H9 (cell line): ENCODE data around the gene GPHN. TPM values are rescaled to one million over a fixed set of nuclear protein-coding genes. Genes with fewer than 3 reads are reported as not detected.
A peak's percentile ranks its signal among the peaks of the same experiment; 100 is the strongest.

Experiments used
- DNase-seq: peaks from one replicate; pipeline ENCODE4 v3.0.0-alpha.2; 2017
- H2AFZ ChIP-seq: one replicate; pipeline ENCODE4 v1.6.1; 2013; ENCODE audit warnings: mild to moderate bottlenecking, low read length, control low read depth, moderate library complexity
- H2AK5ac ChIP-seq: 2 replicates; pipeline ENCODE4 v1.6.1; 2013; ENCODE audit warnings: low read length, control low read depth, mixed read lengths; ENCODE audit not compliant: insufficient read length
- H2BK120ac ChIP-seq: one replicate; pipeline ENCODE4 v1.6.1; 2013; ENCODE audit warnings: low read depth, mild to moderate bottlenecking, low read length, control low read depth, inconsistent platforms; ENCODE audit not compliant: poor library complexity, severe bottlenecking
- H2BK12ac ChIP-seq: 2 replicates; pipeline ENCODE4 v1.6.1; 2013; ENCODE audit warnings: low read length, control low read depth, mixed read lengths, low read depth; ENCODE audit not compliant: insufficient read length
- H2BK15ac ChIP-seq: 2 replicates; pipeline ENCODE4 v1.6.1; 2013; ENCODE audit warnings: low read depth, low read length, control low read depth
- H2BK20ac ChIP-seq: one replicate; pipeline ENCODE4 v1.6.1; 2013; ENCODE audit warnings: low read depth, mild to moderate bottlenecking, low read length, control low read depth, inconsistent platforms; ENCODE audit not compliant: poor library complexity, severe bottlenecking
- H2BK5ac ChIP-seq: 2 replicates; pipeline ENCODE4 v1.6.1; 2013; ENCODE audit warnings: low read length, control low read depth, mixed read lengths; ENCODE audit not compliant: insufficient read length
- H3K14ac ChIP-seq: 2 replicates; pipeline ENCODE4 v1.6.1; 2013; ENCODE audit warnings: low read length, control low read depth; ENCODE audit not compliant: insufficient read depth
- H3K18ac ChIP-seq: 2 replicates; pipeline ENCODE4 v1.6.1; 2013; ENCODE audit warnings: low read depth, mild to moderate bottlenecking, mixed read lengths, low read length, control low read depth; ENCODE audit not compliant: insufficient read length
- H3K23ac ChIP-seq: 2 replicates; pipeline ENCODE4 v1.6.1; 2013; ENCODE audit warnings: low read length, control low read depth, mixed read lengths, low read depth; ENCODE audit not compliant: insufficient read length
- H3K23me2 ChIP-seq: 2 replicates; pipeline ENCODE4 v1.6.1; 2013; ENCODE audit warnings: low read depth, mild to moderate bottlenecking, mixed read lengths, low read length, control low read depth; ENCODE audit not compliant: insufficient read length, poor library complexity, severe bottlenecking
- H3K27ac ChIP-seq: 2 replicates; pipeline ENCODE4 v1.5.1; 2013; ENCODE audit warnings: low read length, control low read depth, mixed read lengths, low read depth; ENCODE audit not compliant: insufficient read length
- H3K27me3 ChIP-seq: 2 replicates; pipeline ENCODE4 v1.6.1; 2013; ENCODE audit warnings: low read length, control low read depth, inconsistent platforms; ENCODE audit not compliant: insufficient read depth
- H3K4ac ChIP-seq: 2 replicates; pipeline ENCODE4 v1.6.1; 2013; ENCODE audit warnings: low read depth, mild to moderate bottlenecking, control low read depth, inconsistent platforms, low read length, moderate library complexity
- H3K4me1 ChIP-seq: 2 replicates; pipeline ENCODE4 v1.6.1; 2013; ENCODE audit warnings: low read length, control low read depth, inconsistent platforms; ENCODE audit not compliant: insufficient read depth
- H3K4me2 ChIP-seq: 2 replicates; pipeline ENCODE4 v1.6.1; 2013; ENCODE audit warnings: low read length, control low read depth, mixed read lengths; ENCODE audit not compliant: insufficient read length, insufficient read depth
- H3K56ac ChIP-seq: 2 replicates; pipeline ENCODE4 v1.6.1; 2013; ENCODE audit warnings: low read depth, mild to moderate bottlenecking, mixed read lengths, low read length, control low read depth; ENCODE audit not compliant: insufficient read length
- H3K79me1 ChIP-seq: 2 replicates; pipeline ENCODE4 v1.6.1; 2013; ENCODE audit warnings: low read depth, mild to moderate bottlenecking, moderate library complexity, low read length, control low read depth, inconsistent platforms; ENCODE audit not compliant: insufficient read depth, poor library complexity, severe bottlenecking
- H3K79me2 ChIP-seq: 2 replicates; pipeline ENCODE4 v1.6.1; 2013; ENCODE audit warnings: low read length, control low read depth, inconsistent platforms; ENCODE audit not compliant: insufficient read depth
- H3K9ac ChIP-seq: 2 replicates; pipeline ENCODE4 v1.6.1; 2013; ENCODE audit warnings: low read length, control low read depth, mixed read lengths; ENCODE audit not compliant: insufficient read length; ENCODE audit errors: extremely low read depth
- H3K9me3 ChIP-seq: one replicate; pipeline ENCODE4 v1.6.1; 2013; ENCODE audit warnings: low read depth, low read length, inconsistent platforms; ENCODE audit not compliant: control insufficient read depth
- H3T11ph ChIP-seq: one replicate; pipeline ENCODE4 v1.6.1; 2013; ENCODE audit warnings: mild to moderate bottlenecking, low read length, control low read depth, inconsistent platforms
- H4K20me1 ChIP-seq: one replicate; pipeline ENCODE4 v1.6.1; 2013; ENCODE audit not compliant: control insufficient read depth, insufficient read length, insufficient read depth
- H4K5ac ChIP-seq: 2 replicates; pipeline ENCODE4 v1.6.1; 2013; ENCODE audit warnings: low read depth, mild to moderate bottlenecking, mixed read lengths, low read length, control low read depth; ENCODE audit not compliant: insufficient read length
- H4K8ac ChIP-seq: replicated peaks from 2 replicates; pipeline ENCODE4 v1.6.1; 2013; ENCODE audit warnings: low read length, control low read depth, mixed read lengths, low read depth; ENCODE audit not compliant: insufficient read length
- H4K91ac ChIP-seq: 2 replicates; pipeline ENCODE4 v1.6.1; 2013; ENCODE audit warnings: low read depth, mild to moderate bottlenecking, moderate library complexity, mixed read lengths, low read length, control low read depth; ENCODE audit not compliant: insufficient read length
- H3K27ac Mint-ChIP-seq, 3 experiments: 2 replicates in 2 of 3; 3 replicates in 1 of 3; pipeline ENCODE4 v1.8.0; 2020 to 2021; ENCODE audit warnings: mixed read lengths in 3 of 3, mild to moderate bottlenecking in 1 of 3, moderate library complexity in 1 of 3
- H3K27me3 Mint-ChIP-seq: 2 replicates; pipeline ENCODE4 v1.8.0; 2021; ENCODE audit warnings: low read depth, mild to moderate bottlenecking, moderate library complexity, mixed read lengths
- H3K36me3 Mint-ChIP-seq, 3 experiments: 2 replicates in 2 of 3; 3 replicates in 1 of 3; pipeline ENCODE4 v1.8.0; 2020 to 2021; ENCODE audit warnings: low read depth in 3 of 3, mixed read lengths in 3 of 3; ENCODE audit not compliant: insufficient read depth in 1 of 3
- H3K4me1 Mint-ChIP-seq, 2 experiments: 2 replicates each; pipeline ENCODE4 v1.8.0; 2020; ENCODE audit warnings: mixed read lengths in 2 of 2
- H3K4me3 Mint-ChIP-seq, 2 experiments: 2 replicates in 1 of 2; 3 replicates in 1 of 2; pipeline ENCODE4 v1.8.0; 2020 to 2021; ENCODE audit warnings: mild to moderate bottlenecking in 2 of 2, mixed read lengths in 2 of 2, moderate library complexity in 1 of 2
- H3K9me3 Mint-ChIP-seq, 2 experiments: 2 replicates in 1 of 2; 3 replicates in 1 of 2; pipeline ENCODE4 v1.8.0; 2020; ENCODE audit warnings: mild to moderate bottlenecking in 2 of 2, mixed read lengths in 2 of 2, moderate library complexity in 1 of 2
- WGBS: extraction: QIAGEN DNeasy Blood & Tissue Kit; methylation state at CpG from one replicate; pipeline ENCODE4 v1.1.7; 2013; ENCODE audit warnings: missing lambda C conversion rate, low lambda C conversion rate, mixed read lengths; ENCODE audit not compliant: insufficient read length; ENCODE audit errors: extremely low coverage; 5-methylcytosine and 5-hydroxymethylcytosine counted together
- total RNA-seq: library from RNA; stranded (reverse); gene quantifications from 2 replicates; pipeline ENCODE4 v1.2.1, GENCODE V29; 2021
- TF ChIP-seq, protein P1 (sequence below): fragments of 200-600 bp; sonication (generic); conservative IDR thresholded peaks from 3 replicates; pipeline ENCODE4 v1.8.0; 2021; ENCODE audit warnings: antibody characterized with exemption, mild to moderate bottlenecking

The GPHN gene
- total RNA-seq, 1 experiment from 2014 or later, result 16.1 TPM

DNA sequence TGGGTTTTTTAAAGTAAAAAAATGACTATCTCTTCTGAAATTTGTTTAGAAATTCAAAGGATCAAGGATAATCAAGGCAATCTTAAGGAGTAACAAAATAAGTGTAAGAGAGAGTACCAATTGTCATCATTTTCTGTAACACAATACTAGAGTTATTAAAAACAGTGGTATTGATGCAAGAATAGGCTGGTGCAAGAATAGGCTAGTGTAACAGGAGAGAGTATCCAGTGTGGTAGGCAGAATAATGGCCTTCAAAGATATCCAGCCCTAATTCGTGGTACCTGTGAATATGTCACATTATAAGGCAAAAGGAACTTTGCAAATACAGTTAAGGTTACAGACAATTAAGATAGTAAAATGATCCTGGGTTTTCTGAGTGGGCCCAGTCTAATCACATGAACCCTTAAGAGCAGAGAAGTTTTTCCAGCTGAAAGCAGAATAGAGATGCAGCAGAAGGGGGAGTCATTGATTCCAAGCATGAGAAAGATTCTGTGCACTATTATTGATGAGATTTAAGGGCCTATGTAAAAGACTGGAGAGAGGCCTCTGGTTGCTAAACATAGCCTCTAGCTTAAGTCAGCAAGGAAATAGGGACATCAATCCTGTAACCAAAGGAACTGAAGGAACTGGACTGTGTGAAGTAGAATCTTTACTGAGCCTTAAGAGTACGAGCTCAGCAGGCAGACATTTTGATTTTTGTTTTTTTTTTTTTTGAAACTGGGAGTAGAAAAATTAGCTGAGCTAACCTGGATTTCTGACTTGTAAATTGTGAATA lies 134.1 kb downstream of the GPHN start:
- H3K9me3 ChIP-seq, result no peaks in the 10 kb centered on the region
- no peak overlapping the region for H2BK12ac ChIP-seq
- H4K20me1 ChIP-seq, result no peaks in the 10 kb centered on the region
- H3K27me3 ChIP-seq, result no peaks in the 10 kb centered on the region
- H3K9ac ChIP-seq, result no peak overlapping the region
- no peak overlapping the region for H3K4me2 ChIP-seq
- no peak overlapping the region for H3T11ph ChIP-seq
- H4K5ac ChIP-seq, result no peak overlapping the region
- TF ChIP-seq, protein P1, sequence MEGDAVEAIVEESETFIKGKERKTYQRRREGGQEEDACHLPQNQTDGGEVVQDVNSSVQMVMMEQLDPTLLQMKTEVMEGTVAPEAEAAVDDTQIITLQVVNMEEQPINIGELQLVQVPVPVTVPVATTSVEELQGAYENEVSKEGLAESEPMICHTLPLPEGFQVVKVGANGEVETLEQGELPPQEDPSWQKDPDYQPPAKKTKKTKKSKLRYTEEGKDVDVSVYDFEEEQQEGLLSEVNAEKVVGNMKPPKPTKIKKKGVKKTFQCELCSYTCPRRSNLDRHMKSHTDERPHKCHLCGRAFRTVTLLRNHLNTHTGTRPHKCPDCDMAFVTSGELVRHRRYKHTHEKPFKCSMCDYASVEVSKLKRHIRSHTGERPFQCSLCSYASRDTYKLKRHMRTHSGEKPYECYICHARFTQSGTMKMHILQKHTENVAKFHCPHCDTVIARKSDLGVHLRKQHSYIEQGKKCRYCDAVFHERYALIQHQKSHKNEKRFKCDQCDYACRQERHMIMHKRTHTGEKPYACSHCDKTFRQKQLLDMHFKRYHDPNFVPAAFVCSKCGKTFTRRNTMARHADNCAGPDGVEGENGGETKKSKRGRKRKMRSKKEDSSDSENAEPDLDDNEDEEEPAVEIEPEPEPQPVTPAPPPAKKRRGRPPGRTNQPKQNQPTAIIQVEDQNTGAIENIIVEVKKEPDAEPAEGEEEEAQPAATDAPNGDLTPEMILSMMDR, result no peak
- no peak overlapping the region for H3K27ac ChIP-seq
- no peaks in the 10 kb centered on the region for H3K79me1 ChIP-seq
- Mint-ChIP-seq H3K27me3 (no peaks in the 10 kb centered on the region), H3K9me3 (no peaks in the 10 kb centered on the region), H3K4me3 (no peak overlapping the region), H3K27ac (peak overlapping the region in 1 of 3 experiments; percentile 23; a peak in 1 of 7 replicates), H3K4me1 (peaks cover 4 to 10% of the 10 kb centered on the region in 2 experiments; a peak in 3 of 4 replicates), H3K36me3 (no peaks in the 10 kb centered on the region)
- no peak overlapping the region for H2AK5ac ChIP-seq
- no peak overlapping the region for H2BK20ac ChIP-seq
- no peak overlapping the region for H2BK15ac ChIP-seq
- H3K4me1 ChIP-seq, result no peaks in the 10 kb centered on the region
- no peak overlapping the region for H4K91ac ChIP-seq
- H2BK120ac ChIP-seq, result no peak overlapping the region
- no peak overlapping the region for H4K8ac ChIP-seq
- H2BK5ac ChIP-seq, result no peak overlapping the region
- H3K79me2 ChIP-seq, result no peaks in the 10 kb centered on the region
- H3K14ac ChIP-seq, result no peak overlapping the region
- DNase-seq, result no peak
- no peak overlapping the region for H3K4ac ChIP-seq
- H3K18ac ChIP-seq, result no peak overlapping the region
- no CpG with 5 or more reads among the region's 2 CpGs for WGBS
- H3K56ac ChIP-seq, result no peak overlapping the region
- H2AFZ ChIP-seq, result no peak overlapping the region
- no peaks in the 10 kb centered on the region for H3K23me2 ChIP-seq
- no peak overlapping the region for H3K23ac ChIP-seq
